Liver (tissue), 9 donors: ENCODE data around the gene KRTAP6-2. TPM values are rescaled to one million over a fixed set of nuclear protein-coding genes. Genes with fewer than 3 reads are reported as not detected.

Experiments
- DNase-seq: peaks from one replicate; pipeline ENCODE4 v3.0.0-alpha.2; 2017; ENCODE audit warnings: low spot score
- H3K27ac ChIP-seq, 2 donors: one replicate each; pipeline ENCODE4 v1.7.0; 2013; ENCODE audit warnings: inconsistent platforms in 2 of 2, low read length in 2 of 2, control low read depth in 1 of 2, low read depth in 1 of 2, mild to moderate bottlenecking in 1 of 2
- H3K27me3 ChIP-seq, 4 donors: one replicate each; pipeline versions ENCODE4 v1.6.1 to v1.7.0; 2013; ENCODE audit warnings: low read length in 3 of 4, inconsistent platforms in 1 of 4, mild to moderate bottlenecking in 1 of 4, moderate library complexity in 1 of 4; ENCODE audit not compliant: control insufficient read depth in 4 of 4, insufficient read depth in 4 of 4
- H3K36me3 ChIP-seq, 4 donors: one replicate each; pipeline versions ENCODE4 v1.6.1 to v1.7.0; 2013; ENCODE audit warnings: low read length in 3 of 4, mild to moderate bottlenecking in 3 of 4, low read depth in 1 of 4, moderate library complexity in 1 of 4; ENCODE audit not compliant: control insufficient read depth in 4 of 4, insufficient read depth in 3 of 4
- H3K4me1 ChIP-seq, 4 donors: one replicate each; pipeline versions ENCODE4 v1.6.1 to v1.7.0; 2013; ENCODE audit warnings: low read length in 3 of 4, mild to moderate bottlenecking in 3 of 4, moderate library complexity in 1 of 4; ENCODE audit not compliant: control insufficient read depth in 4 of 4, insufficient read depth in 4 of 4
- H3K4me3 ChIP-seq, 3 donors: one replicate each; pipeline versions ENCODE4 v1.6.1 to v1.7.0; 2013; ENCODE audit warnings: low read length in 3 of 3, control low read depth in 1 of 3, low read depth in 1 of 3, mild to moderate bottlenecking in 1 of 3
- H3K9ac ChIP-seq, 2 donors: one replicate each; pipeline ENCODE4 v1.7.0; 2013; ENCODE audit warnings: low read length in 2 of 2, mild to moderate bottlenecking in 2 of 2, moderate library complexity in 2 of 2, control low read depth in 1 of 2, low read depth in 1 of 2
- H3K9me3 ChIP-seq, 4 donors: one replicate each; pipeline versions ENCODE4 v1.6.1 to v1.7.0; 2013; ENCODE audit warnings: low read length in 3 of 4; ENCODE audit not compliant: control insufficient read depth in 4 of 4
- GABPA ChIP-seq, 2 donors: IDR thresholded peaks in 1 of 2; conservative IDR thresholded peaks in 1 of 2; 2 replicates each; pipeline ENCODE4 v1.6.1; 2016; ENCODE audit warnings: antibody characterized with exemption in 2 of 2, mild to moderate bottlenecking in 1 of 2, moderate library complexity in 1 of 2
- HNF4A ChIP-seq, 2 donors: conservative IDR thresholded peaks; 2 replicates each; pipeline ENCODE4 v1.6.1; 2016; ENCODE audit warnings: antibody characterized with exemption in 2 of 2, mild to moderate bottlenecking in 2 of 2
- HNF4G ChIP-seq: IDR thresholded peaks from 2 replicates; pipeline ENCODE4 v1.6.1; 2016; ENCODE audit warnings: antibody characterized with exemption
- NR2F2 ChIP-seq: IDR thresholded peaks from 2 replicates; pipeline ENCODE4 v1.6.1; 2016; ENCODE audit warnings: antibody characterized with exemption
- RXRA ChIP-seq, 2 donors: IDR thresholded peaks; 2 replicates each; pipeline ENCODE4 v1.6.1; 2017 to 2018; ENCODE audit warnings: antibody characterized with exemption in 2 of 2, mild to moderate bottlenecking in 1 of 2
- TAF1 ChIP-seq: conservative IDR thresholded peaks from 2 replicates; pipeline ENCODE4 v1.6.1; 2016; ENCODE audit warnings: antibody characterized with exemption, mild to moderate bottlenecking
- YY1 ChIP-seq: IDR thresholded peaks from 2 replicates; pipeline ENCODE4 v1.6.1; 2016; ENCODE audit warnings: antibody characterized with exemption, mild to moderate bottlenecking
- WGBS: extraction: QIAGEN DNeasy Blood & Tissue Kit; methylation state at CpG from one replicate; pipeline ENCODE4 v1.1.7; 2013; 5-methylcytosine and 5-hydroxymethylcytosine counted together
- polyA plus RNA-seq, 2 donors: library from polyadenylated mRNA; stranded (reverse) in 1 of 2; unstranded in 1 of 2; fragments of 200-250 nt in 1 of 2; fragments of >200 nt in 1 of 2; fragmentation: Nextera tagmentation in 1 of 2; extraction: Ambion mirVana in 1 of 2; gene quantifications; one replicate each; pipeline versions ENCODE4 v1.2.1 to v1.2.3, GENCODE V29; 2013 to 2015
- total RNA-seq, 2 donors: library from RNA; depleted of rRNA; stranded (reverse); fragments of >200 nt; gene quantifications; one replicate each; pipeline ENCODE4 v1.2.3, GENCODE V29; 2014
- TF ChIP-seq, protein P1 (sequence below): fragments of 150-350 bp; IDR thresholded peaks from 2 replicates; pipeline ENCODE4 v1.5.1; 2017; ENCODE audit warnings: improper control_type of control experiment, low read depth, low read length; ENCODE audit not compliant: missing input control
- TF ChIP-seq, protein P2 (sequence below): IDR thresholded peaks from 2 replicates; pipeline ENCODE4 v1.6.1; 2016; ENCODE audit warnings: antibody characterized with exemption, mild to moderate bottlenecking
- TF ChIP-seq, protein P3 (sequence below): IDR thresholded peaks from 2 replicates; pipeline ENCODE4 v1.6.1; 2016; ENCODE audit warnings: antibody characterized with exemption
- TF ChIP-seq, protein P4 (sequence below): IDR thresholded peaks from 2 replicates; pipeline ENCODE4 v1.6.1; 2016; ENCODE audit warnings: antibody characterized with exemption
- TF ChIP-seq, protein P5 (sequence below): IDR thresholded peaks from 2 replicates; pipeline ENCODE4 v1.6.1; 2016; ENCODE audit warnings: antibody characterized with exemption
- donor health status: healthy.
- donor health status: healthy.
- donor health status: healthy.
- donor health status: healthy.
- donor health status: healthy.

Gene KRTAP6-2
- total and polyA plus RNA-seq, 4 donors: not detected

DNA sequence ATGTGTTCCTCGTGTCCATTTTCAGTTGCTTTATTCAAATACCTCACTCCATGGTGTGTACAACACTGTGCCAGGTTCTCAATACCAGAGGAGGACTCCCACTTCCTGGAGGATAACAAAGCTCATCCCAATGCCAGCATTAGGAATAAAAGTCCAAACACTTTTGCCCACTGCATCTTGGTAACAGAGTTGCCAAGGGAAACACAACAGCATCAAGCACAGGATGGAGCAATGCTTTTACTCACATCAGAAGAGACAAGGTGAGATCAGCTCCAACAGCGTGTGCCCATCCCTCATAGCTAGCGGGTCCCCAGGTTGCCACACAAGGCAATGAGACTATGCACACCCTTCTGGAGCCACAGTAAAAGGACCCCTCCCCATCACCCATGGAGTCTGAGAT lies 24.7 kb upstream of the KRTAP6-2 start (continued):
- TF ChIP-seq HNF4A (conservative IDR thresholded peaks at IDR 0.05): no peak

DNA sequence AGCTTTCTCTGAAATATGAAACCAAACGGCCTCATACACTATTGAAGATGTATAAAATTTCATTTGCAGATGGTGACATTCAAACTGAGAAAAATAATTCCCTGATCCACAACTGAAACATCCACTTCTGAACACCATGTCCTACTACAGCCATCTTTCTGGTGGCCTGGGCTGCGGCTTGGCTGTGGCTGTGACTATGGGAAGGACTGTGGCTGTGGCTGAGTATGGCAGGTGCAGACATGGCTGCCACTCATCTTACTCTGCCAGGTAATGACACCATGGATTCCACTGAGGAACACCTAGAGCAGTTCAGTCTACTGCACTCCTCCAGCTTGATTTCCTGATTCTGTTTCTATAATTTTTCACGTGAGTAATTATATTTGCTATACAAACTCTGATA lies 21.8 kb upstream of the KRTAP6-2 start, which contains the start of gene KRTAP20-4:
TSS of gene KRTAP20-4 (plus strand) at position 106 of the 400 bp plus-strand sequence.
- H3K4me1 ChIP-seq: no peaks in the 10 kb centered on the region
- H3K9me3 ChIP-seq: no peaks in the 10 kb centered on the region
- TF ChIP-seq YY1 (no peak), GABPA (IDR thresholded peaks at IDR 0.05 in 1 of 2, conservative IDR thresholded peaks at IDR 0.05 in 1 of 2) (no peak)
- TF ChIP-seq, protein P1, sequence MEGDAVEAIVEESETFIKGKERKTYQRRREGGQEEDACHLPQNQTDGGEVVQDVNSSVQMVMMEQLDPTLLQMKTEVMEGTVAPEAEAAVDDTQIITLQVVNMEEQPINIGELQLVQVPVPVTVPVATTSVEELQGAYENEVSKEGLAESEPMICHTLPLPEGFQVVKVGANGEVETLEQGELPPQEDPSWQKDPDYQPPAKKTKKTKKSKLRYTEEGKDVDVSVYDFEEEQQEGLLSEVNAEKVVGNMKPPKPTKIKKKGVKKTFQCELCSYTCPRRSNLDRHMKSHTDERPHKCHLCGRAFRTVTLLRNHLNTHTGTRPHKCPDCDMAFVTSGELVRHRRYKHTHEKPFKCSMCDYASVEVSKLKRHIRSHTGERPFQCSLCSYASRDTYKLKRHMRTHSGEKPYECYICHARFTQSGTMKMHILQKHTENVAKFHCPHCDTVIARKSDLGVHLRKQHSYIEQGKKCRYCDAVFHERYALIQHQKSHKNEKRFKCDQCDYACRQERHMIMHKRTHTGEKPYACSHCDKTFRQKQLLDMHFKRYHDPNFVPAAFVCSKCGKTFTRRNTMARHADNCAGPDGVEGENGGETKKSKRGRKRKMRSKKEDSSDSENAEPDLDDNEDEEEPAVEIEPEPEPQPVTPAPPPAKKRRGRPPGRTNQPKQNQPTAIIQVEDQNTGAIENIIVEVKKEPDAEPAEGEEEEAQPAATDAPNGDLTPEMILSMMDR: no peak
- no peak for DNase-seq
- H3K36me3 ChIP-seq: no peaks in the 10 kb centered on the region
- no peak within 1 kb of the TSS for H3K9ac ChIP-seq
- H3K27ac ChIP-seq: no peak within 1 kb of the TSS
- WGBS: 66% methylated on average over 3 of the region's 3 CpGs
- H3K27me3 ChIP-seq: no peaks in the 10 kb centered on the region
- no peak within 1 kb of the TSS for H3K4me3 ChIP-seq

DNA sequence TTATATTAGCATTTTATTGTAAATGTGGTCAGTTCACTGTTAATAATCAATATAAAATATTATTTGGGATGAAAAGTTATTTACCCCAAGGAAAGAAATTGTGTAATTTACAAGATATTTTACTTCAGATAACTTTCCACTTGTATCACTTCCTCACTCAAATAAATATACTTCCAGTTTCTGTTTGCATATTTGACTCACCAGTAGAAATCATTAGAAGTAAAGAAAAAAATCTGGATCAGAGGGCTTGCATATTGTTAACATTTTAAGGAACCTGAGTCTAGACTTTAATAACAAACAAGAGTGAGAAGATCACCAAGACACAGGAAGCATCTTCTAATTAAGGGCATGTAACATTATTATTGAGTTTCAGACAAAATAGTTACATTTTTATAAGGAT lies 21.4 kb upstream of the KRTAP6-2 start:
- Histone ChIP-seq H3K36me3 (no peaks in the 10 kb centered on the region), H3K9ac (no peak overlapping the region), H3K27me3 (no peaks in the 10 kb centered on the region), H3K27ac (no peak overlapping the region), H3K4me3 (no peak overlapping the region), H3K4me1 (no peaks in the 10 kb centered on the region), H3K9me3 (no peaks in the 10 kb centered on the region)
- TF ChIP-seq HNF4G (no peak), RXRA (IDR thresholded peaks at IDR 0.05) (no peak), TAF1 (no peak)
- TF ChIP-seq, protein P2, sequence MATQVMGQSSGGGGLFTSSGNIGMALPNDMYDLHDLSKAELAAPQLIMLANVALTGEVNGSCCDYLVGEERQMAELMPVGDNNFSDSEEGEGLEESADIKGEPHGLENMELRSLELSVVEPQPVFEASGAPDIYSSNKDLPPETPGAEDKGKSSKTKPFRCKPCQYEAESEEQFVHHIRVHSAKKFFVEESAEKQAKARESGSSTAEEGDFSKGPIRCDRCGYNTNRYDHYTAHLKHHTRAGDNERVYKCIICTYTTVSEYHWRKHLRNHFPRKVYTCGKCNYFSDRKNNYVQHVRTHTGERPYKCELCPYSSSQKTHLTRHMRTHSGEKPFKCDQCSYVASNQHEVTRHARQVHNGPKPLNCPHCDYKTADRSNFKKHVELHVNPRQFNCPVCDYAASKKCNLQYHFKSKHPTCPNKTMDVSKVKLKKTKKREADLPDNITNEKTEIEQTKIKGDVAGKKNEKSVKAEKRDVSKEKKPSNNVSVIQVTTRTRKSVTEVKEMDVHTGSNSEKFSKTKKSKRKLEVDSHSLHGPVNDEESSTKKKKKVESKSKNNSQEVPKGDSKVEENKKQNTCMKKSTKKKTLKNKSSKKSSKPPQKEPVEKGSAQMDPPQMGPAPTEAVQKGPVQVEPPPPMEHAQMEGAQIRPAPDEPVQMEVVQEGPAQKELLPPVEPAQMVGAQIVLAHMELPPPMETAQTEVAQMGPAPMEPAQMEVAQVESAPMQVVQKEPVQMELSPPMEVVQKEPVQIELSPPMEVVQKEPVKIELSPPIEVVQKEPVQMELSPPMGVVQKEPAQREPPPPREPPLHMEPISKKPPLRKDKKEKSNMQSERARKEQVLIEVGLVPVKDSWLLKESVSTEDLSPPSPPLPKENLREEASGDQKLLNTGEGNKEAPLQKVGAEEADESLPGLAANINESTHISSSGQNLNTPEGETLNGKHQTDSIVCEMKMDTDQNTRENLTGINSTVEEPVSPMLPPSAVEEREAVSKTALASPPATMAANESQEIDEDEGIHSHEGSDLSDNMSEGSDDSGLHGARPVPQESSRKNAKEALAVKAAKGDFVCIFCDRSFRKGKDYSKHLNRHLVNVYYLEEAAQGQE: no peak
- no peak for DNase-seq

DNA sequence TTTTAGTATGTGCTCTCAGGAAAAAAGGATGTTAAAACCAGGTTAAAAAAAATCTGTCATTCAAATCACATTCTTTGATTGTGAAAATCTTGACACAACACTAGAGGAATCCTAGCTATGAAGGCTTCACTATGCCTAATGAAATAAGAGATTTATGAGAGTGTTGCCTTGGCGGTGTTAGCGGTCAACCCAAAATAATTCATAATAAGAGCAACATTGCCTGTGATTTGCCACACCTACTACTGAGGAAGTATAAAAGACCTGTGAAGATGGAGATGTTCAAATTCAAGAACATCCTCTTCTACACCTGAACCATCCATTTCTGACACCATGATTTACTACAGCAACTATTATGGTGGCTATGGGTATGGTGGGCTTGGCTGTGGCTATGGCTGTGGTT lies 17.4 kb upstream of the KRTAP6-2 start, which contains the start of gene KRTAP20-1:
TSS of gene KRTAP20-1 (plus strand) at position 301 of the 400 bp plus-strand sequence. CDS start at position 331, 30 bp downstream.
- Histone ChIP-seq H3K27me3 (no peaks in the 10 kb centered on the region), H3K27ac (no peak within 1 kb of the TSS), H3K9me3 (no peaks in the 10 kb centered on the region), H3K4me1 (no peaks in the 10 kb centered on the region), H3K36me3 (no peaks in the 10 kb centered on the region), H3K4me3 (no peak within 1 kb of the TSS), H3K9ac (no peak within 1 kb of the TSS)
- no peak for DNase-seq
- 92% methylated on average over 2 of the region's 2 CpGs for WGBS
- TF ChIP-seq NR2F2 (no peak), HNF4G (no peak), HNF4A (conservative IDR thresholded peaks at IDR 0.05) (no peak)
- TF ChIP-seq, protein P3, sequence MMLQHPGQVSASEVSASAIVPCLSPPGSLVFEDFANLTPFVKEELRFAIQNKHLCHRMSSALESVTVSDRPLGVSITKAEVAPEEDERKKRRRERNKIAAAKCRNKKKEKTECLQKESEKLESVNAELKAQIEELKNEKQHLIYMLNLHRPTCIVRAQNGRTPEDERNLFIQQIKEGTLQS: no peak
- TF ChIP-seq, protein P4, sequence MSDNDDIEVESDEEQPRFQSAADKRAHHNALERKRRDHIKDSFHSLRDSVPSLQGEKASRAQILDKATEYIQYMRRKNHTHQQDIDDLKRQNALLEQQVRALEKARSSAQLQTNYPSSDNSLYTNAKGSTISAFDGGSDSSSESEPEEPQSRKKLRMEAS: no peak
- TF ChIP-seq, protein P1: no peak
- TF ChIP-seq, protein P5, sequence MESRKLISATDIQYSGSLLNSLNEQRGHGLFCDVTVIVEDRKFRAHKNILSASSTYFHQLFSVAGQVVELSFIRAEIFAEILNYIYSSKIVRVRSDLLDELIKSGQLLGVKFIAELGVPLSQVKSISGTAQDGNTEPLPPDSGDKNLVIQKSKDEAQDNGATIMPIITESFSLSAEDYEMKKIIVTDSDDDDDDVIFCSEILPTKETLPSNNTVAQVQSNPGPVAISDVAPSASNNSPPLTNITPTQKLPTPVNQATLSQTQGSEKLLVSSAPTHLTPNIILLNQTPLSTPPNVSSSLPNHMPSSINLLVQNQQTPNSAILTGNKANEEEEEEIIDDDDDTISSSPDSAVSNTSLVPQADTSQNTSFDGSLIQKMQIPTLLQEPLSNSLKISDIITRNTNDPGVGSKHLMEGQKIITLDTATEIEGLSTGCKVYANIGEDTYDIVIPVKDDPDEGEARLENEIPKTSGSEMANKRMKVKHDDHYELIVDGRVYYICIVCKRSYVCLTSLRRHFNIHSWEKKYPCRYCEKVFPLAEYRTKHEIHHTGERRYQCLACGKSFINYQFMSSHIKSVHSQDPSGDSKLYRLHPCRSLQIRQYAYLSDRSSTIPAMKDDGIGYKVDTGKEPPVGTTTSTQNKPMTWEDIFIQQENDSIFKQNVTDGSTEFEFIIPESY: no peak
